C4-2B (cell line): ENCODE measurements around the gene SLC39A6.

Source experiments
- ZFX ChIP-seq: fragments of 450-650 bp; IDR thresholded peaks from 2 replicates; pipeline ENCODE4 v1.6.1; 2017
- TF ChIP-seq, protein P1 (sequence below): fragments of 450-650 bp; conservative IDR thresholded peaks from 2 replicates; pipeline ENCODE4 v1.5.1; 2017; ENCODE audit warnings: mild to moderate bottlenecking

DNA sequence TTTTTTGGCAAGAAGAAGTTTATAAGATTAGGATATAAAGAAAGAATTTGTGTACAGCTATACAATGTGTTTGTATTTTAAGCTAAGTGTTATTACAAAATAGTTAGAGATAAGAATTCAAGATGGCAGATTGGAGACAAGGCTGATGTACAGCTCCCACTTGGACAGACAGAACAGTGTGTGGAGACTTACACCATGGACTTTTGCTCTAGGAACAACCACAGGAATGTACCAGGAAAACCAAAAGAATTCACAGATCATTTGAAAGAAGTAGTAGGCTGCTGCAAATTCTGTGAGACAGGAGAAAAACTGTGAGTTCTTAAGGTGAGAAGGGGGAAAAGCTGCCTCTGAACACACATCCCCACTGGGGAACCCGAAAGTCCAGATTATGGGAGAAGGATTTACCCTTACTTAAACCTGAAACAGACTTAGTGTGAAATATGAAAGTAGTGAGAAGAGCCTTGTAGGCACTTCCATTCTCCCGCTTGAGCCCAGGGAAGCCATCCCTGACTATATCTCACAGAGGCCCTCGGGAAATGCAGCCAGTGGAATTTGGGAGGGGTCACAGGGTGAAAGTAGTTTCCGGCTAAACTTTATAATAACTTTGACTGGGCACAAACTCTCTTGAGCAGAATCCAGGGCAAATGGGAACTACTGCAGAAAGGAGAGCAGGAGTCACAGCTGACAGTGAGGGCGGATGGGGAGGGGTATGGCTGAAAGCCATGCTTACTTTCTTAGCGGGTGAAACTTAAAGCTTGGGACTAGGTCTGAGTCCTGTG lies 50.2 kb downstream of the SLC39A6 start:
- TF ChIP-seq, protein P1, sequence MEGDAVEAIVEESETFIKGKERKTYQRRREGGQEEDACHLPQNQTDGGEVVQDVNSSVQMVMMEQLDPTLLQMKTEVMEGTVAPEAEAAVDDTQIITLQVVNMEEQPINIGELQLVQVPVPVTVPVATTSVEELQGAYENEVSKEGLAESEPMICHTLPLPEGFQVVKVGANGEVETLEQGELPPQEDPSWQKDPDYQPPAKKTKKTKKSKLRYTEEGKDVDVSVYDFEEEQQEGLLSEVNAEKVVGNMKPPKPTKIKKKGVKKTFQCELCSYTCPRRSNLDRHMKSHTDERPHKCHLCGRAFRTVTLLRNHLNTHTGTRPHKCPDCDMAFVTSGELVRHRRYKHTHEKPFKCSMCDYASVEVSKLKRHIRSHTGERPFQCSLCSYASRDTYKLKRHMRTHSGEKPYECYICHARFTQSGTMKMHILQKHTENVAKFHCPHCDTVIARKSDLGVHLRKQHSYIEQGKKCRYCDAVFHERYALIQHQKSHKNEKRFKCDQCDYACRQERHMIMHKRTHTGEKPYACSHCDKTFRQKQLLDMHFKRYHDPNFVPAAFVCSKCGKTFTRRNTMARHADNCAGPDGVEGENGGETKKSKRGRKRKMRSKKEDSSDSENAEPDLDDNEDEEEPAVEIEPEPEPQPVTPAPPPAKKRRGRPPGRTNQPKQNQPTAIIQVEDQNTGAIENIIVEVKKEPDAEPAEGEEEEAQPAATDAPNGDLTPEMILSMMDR: no peak
- no peak for TF ChIP-seq ZFX
